Measurements from ENCODE around the gene LSM14A. TPM values are rescaled to one million over a fixed set of nuclear protein-coding genes. Genes with fewer than 3 reads are reported as not detected.
"Not testable (repeated sequence)": the region's sequence is repeated elsewhere in the genome, so short reads cannot be mapped to it uniquely, and the experiment has no call there.

Gene LSM14A
- total RNA-seq, 4 donors from 2014 or later = 88.2 to 152 (median 127) TPM

- TF ChIP-seq POLR2A (IDR thresholded peaks at IDR 0.05) (no peak), CTCF (IDR thresholded peaks at IDR 0.05) (no peak)
- H3K27ac ChIP-seq = no peak overlapping the region
- H3K4me1 ChIP-seq = peaks cover 0 to 16% (median 0%) of the 10 kb centered on the region in 4 donors
- no peak overlapping the region for H3K4me3 ChIP-seq
- no peaks in the 10 kb centered on the region for H3K36me3 ChIP-seq
- H3K27me3 ChIP-seq = no peaks in the 10 kb centered on the region
- DNase-seq = no peak
- H3K9me3 ChIP-seq = no peaks in the 10 kb centered on the region
Measured at GRCh38 chr19:34237283-34237682, 65.0 kb downstream of the LSM14A start.

- no peak overlapping the region for H3K4me3 ChIP-seq
- H3K36me3 ChIP-seq = no peaks in the 10 kb centered on the region
- H3K27me3 ChIP-seq = no peaks in the 10 kb centered on the region
- TF ChIP-seq POLR2A (IDR thresholded peaks at IDR 0.05) (no peak), CTCF (IDR thresholded peaks at IDR 0.05) (no peak)
- peaks cover 0 to 12% (median 0%) of the 10 kb centered on the region in 4 donors for H3K4me1 ChIP-seq
- H3K27ac ChIP-seq = no peak overlapping the region
- H3K9me3 ChIP-seq = no peaks in the 10 kb centered on the region
- no peak for DNase-seq
Measured at GRCh38 chr19:34237939-34238338, 65.6 kb downstream of the LSM14A start.

- no peak overlapping the region for H3K27ac ChIP-seq
- no peaks in the 10 kb centered on the region for H3K27me3 ChIP-seq
- peaks cover 0 to under 1% (median 0%) of the 10 kb centered on the region in 4 donors for H3K4me1 ChIP-seq
- DNase-seq = peak in 2 of 3 donors; percentile 70 to 76
- no peaks in the 10 kb centered on the region for H3K9me3 ChIP-seq
- no peaks in the 10 kb centered on the region for H3K36me3 ChIP-seq
- peak in 4 of 6 experiments; percentile 28 to 68 (median 60) for TF ChIP-seq CTCF (IDR thresholded peaks at IDR 0.05)
- TF ChIP-seq POLR2A (IDR thresholded peaks at IDR 0.05) = no peak
- no peak overlapping the region for H3K4me3 ChIP-seq
Measured at GRCh38 chr19:34241513-34242337, 69.4 kb downstream of the LSM14A start.

GRCh38 chr19:34243138-34243875 is 71.0 kb downstream of the LSM14A start:
- not testable (repeated sequence) for H3K9me3 ChIP-seq, H3K36me3 ChIP-seq, H3K4me3 ChIP-seq, H3K27me3 ChIP-seq, H3K27ac ChIP-seq, H3K4me1 ChIP-seq, DNase-seq

- no peak for DNase-seq
- no peaks in the 10 kb centered on the region for H3K27me3 ChIP-seq
- no peak for TF ChIP-seq CTCF (IDR thresholded peaks at IDR 0.05)
- TF ChIP-seq POLR2A (IDR thresholded peaks at IDR 0.05) = no peak
- H3K4me1 ChIP-seq = no peaks in the 10 kb centered on the region
- H3K27ac ChIP-seq = no peak overlapping the region
- H3K4me3 ChIP-seq = no peak overlapping the region
- no peaks in the 10 kb centered on the region for H3K9me3 ChIP-seq
- H3K36me3 ChIP-seq = no peaks in the 10 kb centered on the region
Measured at GRCh38 chr19:34243876-34244578, 71.7 kb downstream of the LSM14A start.

Data from Peyer's patch (tissue), 4 donors.